Measurements from ENCODE around the gene IQGAP2.

The IQGAP2 gene

DNA sequence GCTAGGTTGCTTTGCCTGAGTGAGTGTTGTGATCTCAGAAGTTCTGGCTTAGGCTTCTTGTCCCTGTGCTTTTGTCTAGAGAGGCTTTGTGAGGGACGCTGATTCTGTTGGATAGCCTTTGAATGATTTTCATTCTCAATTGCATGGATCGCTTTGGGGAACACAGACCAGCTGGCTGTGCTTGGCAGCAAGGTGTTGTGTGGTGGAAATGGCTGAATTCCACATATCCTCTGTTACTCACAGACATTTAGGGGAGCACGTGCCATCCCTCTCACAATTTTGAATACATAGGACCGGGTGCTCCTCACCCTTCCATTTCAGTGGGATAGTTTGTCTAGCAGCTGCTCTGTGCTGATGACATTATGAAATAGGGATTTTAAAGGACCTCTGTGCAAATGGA is 76.2 kb downstream of the IQGAP2 start:
- DNase-seq, result no peak

DNA sequence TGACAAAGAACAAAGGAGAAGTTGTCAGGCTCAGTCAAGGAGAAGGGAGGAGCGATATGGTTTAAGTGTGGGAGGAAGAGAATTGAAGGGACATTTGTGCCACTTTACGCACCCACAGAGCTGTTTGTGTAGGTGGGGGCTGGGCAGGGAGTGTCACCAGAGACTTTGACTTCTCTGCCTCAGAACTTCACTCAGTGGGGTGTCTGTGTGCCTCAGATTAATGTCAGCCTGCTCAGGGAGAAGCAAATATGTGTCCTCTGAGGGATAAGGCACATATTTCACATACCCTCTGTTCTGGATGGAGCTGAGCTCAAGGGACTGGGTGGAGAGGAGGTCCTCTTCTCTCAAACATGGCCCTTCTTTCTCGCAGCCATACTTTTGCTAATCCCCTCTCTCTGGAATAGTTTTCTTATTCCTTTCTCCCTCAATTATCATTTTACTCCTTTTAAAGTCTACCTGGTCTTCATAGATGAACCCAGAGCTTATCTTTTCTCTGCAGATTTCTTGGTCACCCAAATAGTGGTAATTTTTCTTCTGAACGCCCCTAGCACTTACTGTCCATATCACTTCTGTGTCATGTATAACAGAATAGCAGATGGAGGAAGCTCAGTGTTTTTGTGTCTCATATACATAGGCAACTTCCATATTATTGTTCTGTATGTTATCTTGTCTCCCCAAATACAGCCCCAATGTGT is 77.0 kb downstream of the IQGAP2 start:
- DNase-seq, result no peak

DNA sequence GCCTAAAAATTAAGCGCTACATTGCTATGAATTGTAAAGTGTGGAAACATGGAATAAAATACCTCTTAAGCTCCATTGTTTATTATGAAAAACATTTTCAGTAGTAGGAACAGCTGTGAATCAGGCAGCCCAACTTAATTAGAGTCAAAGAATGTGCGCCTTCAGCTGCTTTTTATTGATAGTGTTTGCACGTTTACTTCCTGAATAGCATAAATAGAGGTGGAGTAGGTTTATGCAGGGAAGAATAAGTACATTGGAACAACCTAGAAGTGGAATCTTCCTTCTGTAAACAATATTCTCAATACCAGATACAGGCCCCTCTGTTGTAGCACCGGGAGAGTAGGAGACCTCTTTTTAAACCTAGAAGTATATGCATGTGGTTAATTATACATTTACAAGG is 79.9 kb downstream of the IQGAP2 start:
- DNase-seq, result no peak

DNA sequence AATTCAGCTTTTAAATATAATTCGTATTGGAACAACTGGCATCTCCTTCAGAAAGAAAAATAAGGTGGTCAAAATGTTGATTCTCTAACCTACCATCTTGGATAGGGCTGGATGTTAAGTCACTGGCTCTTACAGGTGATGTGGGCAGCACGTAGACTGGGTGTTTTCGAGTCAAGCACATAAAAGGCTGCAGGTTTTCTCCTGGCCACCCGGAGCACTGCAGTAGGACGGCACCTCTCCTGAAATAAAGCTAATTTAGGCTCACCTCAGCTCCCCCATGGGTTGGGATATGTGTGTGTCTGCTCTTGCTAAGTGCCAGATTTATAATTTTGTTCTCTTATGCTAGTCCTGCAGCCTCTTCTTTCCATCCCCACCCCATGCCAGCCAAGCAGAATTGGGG is 80.3 kb downstream of the IQGAP2 start:
- no peak for DNase-seq

DNA sequence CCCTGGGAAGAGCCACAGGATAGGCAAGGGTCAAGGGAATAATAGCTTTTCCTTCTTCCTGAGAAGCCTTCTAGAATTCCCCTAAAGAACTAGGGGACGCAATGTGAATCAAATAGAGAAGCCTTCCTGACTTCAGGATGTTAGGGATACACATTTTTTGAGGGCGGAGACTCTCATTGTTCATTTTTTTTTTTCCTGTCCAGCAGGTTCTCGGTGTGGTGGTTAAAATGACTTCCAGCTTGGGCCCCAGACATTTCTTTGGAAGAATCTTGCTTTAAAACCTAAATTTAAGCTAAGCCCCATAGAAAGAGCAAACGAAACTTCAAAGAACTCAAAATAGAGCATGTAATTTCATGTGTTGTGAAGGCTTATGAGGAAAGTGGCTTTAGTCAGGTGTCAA is 80.8 kb downstream of the IQGAP2 start:
- no peak for DNase-seq

DNA sequence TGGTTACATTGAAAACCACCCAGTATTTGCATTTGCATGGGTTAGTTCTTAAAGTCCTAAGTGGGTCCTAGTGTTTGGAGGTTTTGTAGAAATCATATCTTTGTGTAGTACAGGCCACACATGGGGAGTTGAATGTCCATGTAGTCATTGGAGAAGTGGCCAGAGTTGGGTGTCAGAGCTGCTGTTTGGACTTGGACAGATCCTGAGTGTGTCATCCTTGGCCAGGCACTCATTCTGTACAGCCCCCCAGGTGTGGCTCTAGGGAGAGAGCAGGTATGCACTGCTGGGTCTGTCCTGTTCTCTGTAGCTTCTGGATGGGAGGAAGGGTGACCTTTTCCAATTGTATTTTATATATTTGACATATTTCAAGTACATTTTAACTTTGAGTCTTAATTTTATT is 82.4 kb downstream of the IQGAP2 start:
- no peak for DNase-seq

DNA sequence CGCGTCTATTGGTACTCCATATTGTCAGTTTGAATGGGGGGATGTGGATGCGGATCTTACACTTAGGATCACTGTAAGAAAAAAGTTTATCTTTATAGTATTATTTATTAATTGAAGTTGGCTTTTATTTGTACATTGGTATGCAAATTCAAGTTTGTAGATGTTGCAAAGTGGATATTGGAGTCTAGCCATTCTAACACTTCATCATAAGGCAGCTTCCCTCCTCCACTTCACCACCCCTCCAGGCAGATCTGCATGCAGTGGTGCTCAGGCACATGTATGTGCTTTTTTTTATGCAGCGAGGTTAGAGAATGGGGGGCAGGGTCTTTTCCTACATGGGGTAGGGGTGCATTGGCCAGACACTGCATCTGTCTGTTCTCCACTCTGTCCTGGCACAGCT is 84.3 kb downstream of the IQGAP2 start:
- no peak for DNase-seq

DNA sequence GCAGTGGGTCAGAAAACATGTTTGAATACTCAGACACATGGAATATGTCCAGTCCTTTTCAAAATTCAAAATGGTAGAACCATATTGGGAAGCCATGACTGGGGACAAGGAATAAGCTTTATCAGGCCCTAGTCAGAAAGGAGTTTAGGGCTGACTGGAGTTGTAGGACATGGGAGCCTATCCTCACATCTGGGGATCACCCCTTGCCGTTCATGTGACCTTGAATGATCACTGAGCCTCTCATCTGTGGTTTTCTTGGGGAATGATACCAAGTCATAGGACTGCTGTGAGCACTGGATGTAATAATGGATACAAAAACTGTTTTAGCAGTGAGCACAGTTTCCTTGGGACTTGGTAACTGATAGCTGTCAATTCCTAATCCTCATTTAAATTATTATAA is 84.7 kb downstream of the IQGAP2 start:
- DNase-seq, result no peak

DNA sequence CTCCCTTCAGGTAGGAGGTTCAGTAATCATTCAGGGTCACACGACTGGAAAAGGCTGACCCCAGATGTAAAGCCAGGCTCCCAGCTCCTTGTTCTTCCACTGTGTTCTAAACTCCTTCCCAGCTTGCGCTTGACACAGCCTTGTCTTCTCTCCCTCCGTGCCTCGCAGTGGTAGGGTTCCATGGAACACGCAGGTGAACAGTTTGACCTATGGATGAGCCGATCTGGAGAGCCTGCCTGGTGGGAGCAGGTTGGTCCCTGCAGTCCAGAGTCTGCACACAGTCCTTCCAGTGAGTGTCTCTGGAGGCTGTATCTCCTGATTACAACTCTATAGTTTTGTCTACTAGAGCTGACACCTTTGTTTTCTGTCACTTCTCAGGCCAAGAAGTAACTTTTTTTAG is 85.9 kb downstream of the IQGAP2 start:
- no peak for DNase-seq

DNA sequence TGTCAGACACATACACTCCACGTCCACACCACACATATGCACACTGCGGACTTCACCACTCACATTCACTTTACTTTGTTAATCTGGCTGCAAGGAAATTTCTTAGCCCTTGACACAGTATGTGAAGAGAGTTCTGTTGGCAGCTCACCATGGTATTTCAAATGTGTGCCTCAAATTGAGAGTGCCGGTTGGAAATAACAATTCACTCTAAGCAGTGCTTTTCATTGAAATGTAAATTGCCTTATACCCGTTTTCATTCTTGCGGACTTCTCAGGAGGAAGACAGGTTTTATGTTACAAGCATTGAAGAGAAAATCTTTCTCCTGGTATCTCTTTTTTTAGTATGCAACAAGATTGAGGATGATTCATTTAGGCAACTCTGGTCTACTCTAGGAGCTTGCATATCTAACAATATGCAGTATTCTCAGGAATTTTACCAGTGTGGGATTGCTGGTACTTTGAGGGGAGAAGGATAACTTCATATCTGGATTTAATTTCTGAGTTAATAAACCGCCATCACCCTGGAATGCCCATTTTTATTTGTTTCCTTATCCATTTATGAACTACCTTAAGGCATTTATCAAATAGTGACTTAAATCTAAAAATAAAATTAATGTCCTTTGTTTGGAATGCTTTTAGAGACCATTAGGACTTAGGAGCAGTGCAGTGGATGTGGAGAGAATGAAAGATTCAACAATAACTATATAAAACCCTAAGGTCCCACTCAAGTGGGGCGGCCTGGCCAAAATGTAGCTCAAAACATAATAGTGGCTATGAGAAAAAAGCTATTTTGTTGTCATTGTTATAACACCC is 87.0 kb downstream of the IQGAP2 start:
- DNase-seq, result no peak

DNA sequence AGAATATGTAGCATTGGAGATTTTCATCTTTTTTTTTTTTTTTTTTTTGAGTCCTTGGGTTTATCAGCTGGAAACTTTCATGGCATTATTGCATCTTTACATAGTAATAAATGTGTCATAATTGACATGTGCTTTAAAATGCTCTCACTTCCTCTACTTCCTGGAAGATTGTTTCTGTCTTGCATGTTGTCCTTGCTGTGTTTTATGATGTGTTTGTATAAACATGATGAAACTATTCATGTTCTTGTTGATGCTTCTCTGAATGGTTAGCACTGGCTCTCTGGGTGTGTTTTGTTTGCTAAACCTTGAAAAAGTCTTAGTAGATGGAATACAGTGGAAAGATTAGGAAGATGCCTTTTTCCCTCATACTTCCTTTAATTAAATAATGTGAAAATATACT is 87.9 kb downstream of the IQGAP2 start:
- no peak for DNase-seq

DNA sequence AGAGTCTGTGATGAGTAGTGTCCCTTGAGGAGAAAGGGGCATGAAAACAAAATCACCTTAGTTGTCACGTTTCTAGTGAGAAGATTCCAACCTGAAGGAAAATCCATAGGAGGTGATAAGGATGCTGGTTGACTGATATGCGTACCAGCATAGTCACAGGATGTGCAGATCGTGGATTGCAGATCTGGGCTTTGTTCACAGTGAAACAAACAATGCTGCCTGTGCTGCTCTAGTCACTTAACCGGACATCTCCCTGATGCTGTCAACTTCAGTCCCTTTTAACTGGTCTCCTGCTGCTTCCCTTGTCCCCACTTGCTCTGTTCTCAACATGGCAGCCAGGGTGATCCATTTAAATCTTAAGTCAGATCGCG is 89.7 kb downstream of the IQGAP2 start:
- DNase-seq, result no peak

DNA sequence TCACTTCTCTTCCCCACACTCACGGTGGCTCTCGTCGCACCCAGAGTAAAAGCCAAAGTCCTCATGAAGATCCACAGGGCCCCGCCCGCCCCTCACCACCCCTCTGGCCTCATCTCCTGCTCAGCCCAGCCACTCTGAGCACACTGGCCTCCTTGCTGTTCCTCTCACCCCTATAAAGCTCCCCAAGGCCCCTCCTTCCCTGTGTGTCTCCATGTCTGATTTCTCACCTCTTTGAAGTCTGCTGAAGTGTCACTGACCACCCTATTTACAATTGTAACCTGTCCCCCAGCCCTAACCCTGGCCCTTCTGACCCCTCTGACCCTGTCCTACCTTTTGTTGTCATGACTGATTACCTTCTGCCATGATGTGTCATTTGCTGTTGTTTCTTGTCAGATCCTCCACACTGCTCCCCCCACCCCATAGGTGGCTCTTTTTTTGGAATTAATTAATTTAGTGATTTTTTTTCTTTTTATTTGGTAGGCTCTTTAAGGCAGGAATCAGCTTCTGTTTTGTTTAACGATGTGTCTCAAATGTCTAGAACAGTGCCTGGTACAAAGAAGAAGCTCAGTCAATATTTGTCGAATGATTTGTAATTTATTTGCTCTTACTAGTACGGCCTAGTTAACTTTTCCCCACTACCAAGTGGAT is 90.2 kb downstream of the IQGAP2 start:
- DNase-seq, result no peak

DNA sequence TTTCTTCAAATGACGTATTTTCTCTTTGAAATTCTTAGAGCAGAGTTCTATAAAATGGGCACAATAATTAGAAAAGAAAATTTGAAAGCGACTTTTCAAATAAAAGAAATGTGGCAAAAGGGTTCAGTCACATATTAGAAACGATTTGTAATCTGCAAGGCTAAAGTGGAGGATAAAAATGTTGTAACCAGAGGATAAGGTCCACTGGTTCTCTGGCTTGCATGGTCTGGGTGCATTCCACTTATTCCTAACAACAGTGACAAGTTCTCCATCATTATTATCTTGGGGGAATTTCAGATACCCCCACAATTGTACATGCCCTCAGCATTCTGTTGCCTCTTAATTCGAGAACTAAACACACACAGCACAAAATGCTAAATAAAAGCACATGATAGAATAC is 91.1 kb downstream of the IQGAP2 start:
- DNase-seq, result no peak

DNA sequence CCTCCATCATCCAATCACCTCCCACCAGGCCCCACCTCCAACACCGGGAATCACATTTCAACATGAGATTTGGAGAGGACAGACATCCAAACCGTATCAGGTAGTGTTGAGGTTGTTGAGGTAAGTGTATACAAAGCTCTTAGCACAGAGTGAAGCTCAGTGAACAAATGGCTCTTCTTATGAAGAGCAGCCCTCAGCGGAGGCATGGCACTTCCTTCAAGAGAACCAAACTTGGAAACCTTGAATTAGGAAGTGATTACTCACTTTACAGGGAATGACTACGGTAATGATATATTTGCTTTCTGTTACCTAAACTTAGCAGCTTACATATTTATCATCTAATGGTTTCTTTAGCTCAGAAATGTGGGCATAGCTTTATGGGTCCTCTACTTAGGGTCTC is 92.8 kb downstream of the IQGAP2 start:
- no peak for DNase-seq

DNA sequence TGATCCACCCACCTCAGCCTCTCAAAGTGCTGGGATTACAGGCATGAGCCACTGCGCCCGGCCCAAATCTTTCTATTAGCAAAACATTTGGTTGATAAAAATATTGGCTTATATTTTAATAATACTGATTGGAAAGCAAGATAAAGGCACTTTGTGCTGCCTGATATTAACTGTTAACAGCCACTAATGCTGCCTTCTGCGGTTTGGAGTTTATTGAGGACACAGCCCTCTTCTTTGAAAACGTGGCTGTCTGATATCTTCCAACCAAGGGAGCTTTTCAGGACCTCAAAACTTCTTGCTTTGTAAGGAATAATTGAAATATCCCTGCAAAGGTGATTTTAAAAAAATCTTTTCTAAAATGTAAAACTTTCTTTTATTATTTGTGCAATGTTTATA is 94.0 kb downstream of the IQGAP2 start:
- no peak for DNase-seq

DNA sequence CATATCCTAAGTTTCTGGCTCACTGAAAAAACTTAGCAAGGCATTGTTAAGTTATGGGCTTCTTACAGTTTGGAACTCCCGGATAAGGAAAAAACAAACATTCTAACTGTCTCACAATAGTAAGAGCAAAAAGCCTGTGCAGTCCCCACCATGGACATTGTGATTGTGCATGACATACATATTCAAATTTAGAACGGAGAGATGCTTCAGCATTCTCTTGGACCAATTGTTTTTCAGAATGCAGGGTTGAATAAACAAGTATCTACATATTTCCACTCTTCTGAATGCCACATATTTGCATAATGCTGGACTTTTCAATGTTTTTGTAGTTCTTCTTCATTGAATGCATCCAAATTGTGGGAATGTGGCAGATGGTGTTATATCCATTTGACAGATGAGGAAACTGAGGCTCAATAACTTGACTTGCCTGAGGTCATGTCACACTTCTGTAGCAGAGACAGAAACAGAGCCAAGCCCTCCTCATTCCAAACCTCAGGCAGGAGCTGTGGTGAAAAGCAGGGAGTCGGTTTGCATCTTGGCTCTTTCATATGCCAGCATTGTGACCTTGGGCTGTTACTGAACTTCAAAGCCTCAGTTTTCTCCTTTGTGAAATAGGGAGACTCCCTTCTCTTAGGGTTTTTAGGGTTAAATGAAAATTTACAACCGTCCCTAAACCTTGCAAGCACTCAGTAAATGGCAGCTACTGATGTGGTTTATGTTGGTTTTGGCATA is 95.1 kb downstream of the IQGAP2 start:
- DNase-seq, result no peak

DNA sequence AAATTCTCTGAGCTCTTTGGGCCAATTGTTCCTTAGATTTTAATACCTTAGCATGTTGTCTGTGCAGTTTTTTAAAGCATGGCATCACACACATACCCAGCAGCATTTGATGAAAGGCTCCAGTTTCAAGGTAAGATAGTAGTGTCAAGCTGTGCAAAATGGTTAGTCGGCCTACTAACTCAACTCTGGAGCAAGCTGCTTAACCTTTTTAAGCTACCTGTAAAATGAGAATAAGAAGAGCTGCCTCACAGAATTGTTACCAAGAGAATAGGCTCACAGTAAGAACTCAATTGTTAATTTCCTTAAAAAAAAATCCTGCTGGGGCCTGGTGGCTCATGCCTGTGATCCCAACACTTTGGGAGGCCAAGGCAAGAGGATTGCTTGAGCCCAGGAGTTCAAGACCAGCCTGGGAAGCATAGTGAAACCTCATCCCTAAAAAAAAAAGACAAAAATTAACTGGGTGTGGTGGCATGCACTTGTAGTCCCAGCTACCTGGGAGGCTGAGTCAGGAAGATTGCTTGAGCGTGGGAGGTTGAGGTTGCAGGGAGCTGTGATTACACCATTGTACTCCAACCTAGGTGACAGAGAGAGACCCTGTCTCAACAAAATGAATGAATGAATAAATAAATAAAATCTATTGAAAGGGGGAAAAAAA is 96.5 kb downstream of the IQGAP2 start:
- DNase-seq, result no peak

DNA sequence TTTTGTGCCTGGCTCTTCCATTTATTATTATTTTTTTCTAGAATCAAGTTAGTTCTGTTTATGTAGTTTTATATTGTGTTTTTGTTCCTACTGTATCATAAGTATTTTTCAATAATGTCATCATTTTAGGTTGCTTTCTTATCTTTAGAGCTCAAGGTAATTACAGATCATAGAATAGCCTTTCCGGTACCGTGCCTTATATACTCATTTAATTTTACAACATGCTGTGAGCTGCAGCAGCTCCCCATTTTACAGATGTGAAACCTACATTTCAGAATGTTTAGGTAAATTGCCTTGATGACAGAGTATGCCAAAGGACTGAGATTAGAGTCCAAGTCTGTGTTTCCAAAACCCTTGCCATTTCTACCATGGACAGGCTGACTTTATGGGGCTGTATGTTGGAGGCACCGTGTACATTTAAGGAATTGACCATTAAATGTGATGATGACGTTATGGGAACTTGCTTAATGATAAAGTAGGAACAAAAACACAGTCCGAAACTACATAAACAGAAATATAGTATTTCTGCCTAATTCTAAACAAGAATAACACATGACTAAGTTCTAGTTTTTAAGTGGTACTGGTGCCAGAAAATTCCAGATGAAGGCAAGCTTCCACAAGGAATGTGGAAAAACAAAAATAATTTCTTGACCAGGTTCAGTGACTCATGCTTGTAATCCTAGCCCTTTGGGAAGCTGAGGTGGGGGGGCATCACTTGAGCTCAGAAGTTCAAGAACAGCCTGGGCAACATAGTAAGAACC is 97.7 kb downstream of the IQGAP2 start:
- no peak for DNase-seq

DNA sequence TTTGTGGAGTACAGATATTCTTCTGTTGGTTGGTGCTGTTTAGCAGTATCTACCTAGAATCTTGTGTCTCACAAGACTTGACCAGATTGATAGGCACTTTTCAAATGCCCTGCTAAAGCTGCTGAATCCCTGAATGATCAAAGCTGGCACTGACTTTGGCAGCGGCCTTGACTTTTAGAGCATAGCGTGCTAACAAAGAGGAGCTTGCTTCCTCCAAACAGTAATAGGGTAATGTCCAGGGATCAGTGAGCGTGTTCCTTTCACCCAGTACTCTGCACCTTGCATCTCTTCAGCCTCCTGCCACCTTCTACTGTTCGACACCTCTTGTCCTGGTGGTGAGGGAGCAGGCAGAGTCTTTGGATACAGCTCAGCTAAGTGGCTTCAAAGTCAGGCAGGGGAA is 100.8 kb downstream of the IQGAP2 start:
- DNase-seq, result no peak

DNA sequence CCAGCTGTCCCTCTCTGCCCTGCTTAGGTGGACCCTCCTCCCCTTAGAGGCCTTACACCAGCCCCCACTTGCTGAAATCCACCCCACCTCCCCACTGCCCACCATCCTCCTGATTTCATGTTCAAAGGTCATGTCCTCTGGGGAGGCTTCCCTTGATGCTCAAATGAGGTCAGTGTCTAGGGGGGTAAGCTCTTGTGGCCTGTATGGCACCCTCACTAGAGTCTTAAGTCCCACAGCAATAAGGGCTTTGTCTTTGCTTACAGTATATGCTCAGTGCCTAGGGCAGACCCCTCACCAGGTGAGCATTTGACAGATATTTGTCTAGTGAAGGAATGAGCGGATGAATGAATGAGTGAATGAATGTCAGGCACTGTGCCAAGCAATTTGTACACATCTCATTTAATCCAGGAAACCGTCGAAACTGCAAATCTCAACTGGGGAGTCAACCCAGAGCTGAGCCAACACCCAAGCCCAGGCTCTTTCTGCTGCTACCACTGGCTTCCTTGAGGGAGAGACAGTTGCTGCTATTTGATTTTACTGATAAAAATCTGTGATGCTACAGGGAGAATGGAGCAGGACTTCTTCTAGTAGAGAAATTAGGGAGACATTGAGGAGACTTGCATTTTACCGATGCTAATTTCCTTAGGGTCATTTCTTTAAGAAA is 101.9 kb downstream of the IQGAP2 start:
- DNase-seq, result no peak

DNA sequence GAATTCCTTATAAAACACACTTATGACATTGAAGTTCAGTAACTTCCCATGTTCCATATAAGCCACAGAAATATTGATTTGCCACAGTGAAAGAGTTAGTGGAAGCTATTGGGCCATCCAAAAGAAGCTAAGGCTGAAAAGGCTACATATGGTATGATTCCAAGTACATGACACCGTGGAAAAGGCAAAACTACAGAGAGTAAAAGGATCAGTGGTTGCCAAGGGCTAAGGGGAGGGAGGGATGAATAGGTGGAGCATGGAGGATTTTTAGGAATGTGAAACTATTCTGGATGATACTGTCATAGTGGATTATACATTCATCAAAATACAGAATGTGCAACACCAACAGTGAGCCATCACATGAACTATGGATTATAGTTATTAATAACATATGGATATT is 110.4 kb downstream of the IQGAP2 start:
- DNase-seq, result no peak

Measured in activated T-cell treated with anti-CD3 and anti-CD28 coated beads, Interleukin-2, amount 50 U/mL, for 48 hours (primary cell).